Neural progenitor cell (in vitro differentiated cells): ENCODE measurements around the gene MYB. TPM values are rescaled to one million over a fixed set of nuclear protein-coding genes. Genes with fewer than 3 reads are reported as not detected.

ENCODE experiments used
- DNase-seq: peaks from one replicate; pipeline ENCODE4 v3.0.0-alpha.2; 2016; ENCODE audit warnings: low spot score
- H2AFZ ChIP-seq: fragments of 200-600 bp; sonication (generic); replicated peaks from 2 replicates; pipeline ENCODE4 v1.6.1; 2016; ENCODE audit warnings: antibody characterized with exemption
- H3F3A ChIP-seq: fragments of 200-600 bp; sonication (generic); 2 replicates; pipeline ENCODE4 v1.6.1; 2016; ENCODE audit warnings: antibody characterized with exemption, low read depth
- H3K27ac ChIP-seq: fragments of 200-600 bp; sonication (generic); 2 replicates; pipeline ENCODE4 v1.5.1; 2016; ENCODE audit warnings: mild to moderate bottlenecking
- H3K27me3 ChIP-seq: fragments of 200-600 bp; sonication (generic); 2 replicates; pipeline ENCODE4 v1.6.1; 2016; ENCODE audit warnings: mild to moderate bottlenecking, moderate library complexity
- H3K36me3 ChIP-seq: fragments of 200-600 bp; sonication (generic); 2 replicates; pipeline ENCODE4 v1.5.1; 2016
- H3K4me1 ChIP-seq: fragments of 200-600 bp; sonication (generic); 2 replicates; pipeline ENCODE4 v1.6.1; 2016; ENCODE audit warnings: mixed run types
- H3K4me2 ChIP-seq: fragments of 200-600 bp; sonication (generic); 2 replicates; pipeline ENCODE4 v1.6.1; 2016
- H3K4me3 ChIP-seq: fragments of 200-600 bp; sonication (generic); 2 replicates; pipeline ENCODE4 v1.5.1; 2016
- H3K79me2 ChIP-seq: fragments of 200-600 bp; sonication (generic); 2 replicates; pipeline ENCODE4 v1.6.1; 2016; ENCODE audit warnings: low read depth
- H3K9ac ChIP-seq: fragments of 200-600 bp; sonication (generic); 2 replicates; pipeline ENCODE4 v1.6.1; 2016
- H3K9me3 ChIP-seq: fragments of 200-600 bp; sonication (generic); 2 replicates; pipeline ENCODE4 v1.5.1; 2016; ENCODE audit warnings: low read depth
- H4K20me1 ChIP-seq: fragments of 200-600 bp; sonication (generic); 2 replicates; pipeline ENCODE4 v1.6.1; 2016; ENCODE audit warnings: low read depth
- H3K27ac Mint-ChIP-seq: 3 replicates; pipeline ENCODE4 v1.8.0; 2021; ENCODE audit warnings: mixed read lengths
- H3K27me3 Mint-ChIP-seq: 2 replicates; pipeline ENCODE4 v1.8.0; 2022; ENCODE audit warnings: low read depth, mild to moderate bottlenecking, inconsistent platforms, moderate library complexity, mixed read lengths; ENCODE audit not compliant: insufficient read depth
- H3K36me3 Mint-ChIP-seq: 3 replicates; pipeline ENCODE4 v1.8.0; 2021; ENCODE audit warnings: mixed read lengths
- H3K4me1 Mint-ChIP-seq: 3 replicates; pipeline ENCODE4 v1.8.0; 2021; ENCODE audit warnings: mixed read lengths
- H3K4me3 Mint-ChIP-seq: 3 replicates; pipeline ENCODE4 v1.8.0; 2021; ENCODE audit warnings: mild to moderate bottlenecking, moderate library complexity, mixed read lengths
- H3K9me3 Mint-ChIP-seq: 3 replicates; pipeline ENCODE4 v1.8.0; 2020; ENCODE audit warnings: mixed read lengths
- EZH2 ChIP-seq: fragments of 200-600 bp; sonication (generic); IDR thresholded peaks from 2 replicates; pipeline ENCODE4 v1.6.1; 2017; ENCODE audit warnings: antibody characterized with exemption, mild to moderate bottlenecking, moderate library complexity
- EZH2phosphoT487 ChIP-seq: fragments of 200-600 bp; sonication (generic); IDR thresholded peaks from 2 replicates; pipeline ENCODE4 v1.6.1; 2017; ENCODE audit warnings: antibody characterized with exemption
- total RNA-seq: library from RNA; depleted of rRNA; stranded (reverse); fragments of >200 nt; gene quantifications from 2 replicates; pipeline ENCODE4 v1.2.3, GENCODE V29; 2015; ENCODE audit warnings: low replicate concordance
- TF ChIP-seq, protein P1 (sequence below): fragments of 200-600 bp; sonication (generic); IDR thresholded peaks from 2 replicates; pipeline ENCODE4 v1.5.1; 2017; ENCODE audit warnings: antibody characterized with exemption, mild to moderate bottlenecking

Gene MYB
- total RNA-seq, 1 donor from 2014 or later = 3.0 TPM

DNA sequence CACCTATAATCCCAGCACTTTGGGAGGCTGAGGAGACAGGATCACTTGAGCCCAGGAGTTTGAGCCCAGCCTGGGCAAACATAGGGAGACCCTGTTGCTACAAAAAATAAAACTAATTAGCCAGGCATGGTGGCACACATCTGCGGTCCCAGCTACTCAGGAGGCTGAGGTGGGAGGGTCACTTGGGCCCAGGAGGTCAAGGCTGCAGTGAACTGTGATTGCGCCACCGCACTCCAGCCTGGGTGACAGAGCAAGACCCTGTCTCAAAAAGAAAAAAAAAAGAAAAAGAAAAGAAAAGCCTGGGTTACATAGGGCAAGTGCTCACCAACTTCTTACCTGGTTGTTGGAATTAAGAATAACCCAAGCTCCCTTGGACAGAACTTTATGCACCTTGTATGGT, 14.6 kb upstream of the MYB start:
- Mint-ChIP-seq H3K27me3 (peaks cover 3% of the 10 kb centered on the region), H3K36me3 (no peaks in the 10 kb centered on the region), H3K27ac (no peak overlapping the region), H3K4me1 (no peaks in the 10 kb centered on the region), H3K4me3 (no peak overlapping the region), H3K9me3 (no peaks in the 10 kb centered on the region)
- H4K20me1 ChIP-seq = no peaks in the 10 kb centered on the region
- H3K4me2 ChIP-seq = no peak overlapping the region
- H3K9ac ChIP-seq = no peak overlapping the region
- DNase-seq = no peak
- TF ChIP-seq EZH2phosphoT487 = no peak
- TF ChIP-seq, protein P1, sequence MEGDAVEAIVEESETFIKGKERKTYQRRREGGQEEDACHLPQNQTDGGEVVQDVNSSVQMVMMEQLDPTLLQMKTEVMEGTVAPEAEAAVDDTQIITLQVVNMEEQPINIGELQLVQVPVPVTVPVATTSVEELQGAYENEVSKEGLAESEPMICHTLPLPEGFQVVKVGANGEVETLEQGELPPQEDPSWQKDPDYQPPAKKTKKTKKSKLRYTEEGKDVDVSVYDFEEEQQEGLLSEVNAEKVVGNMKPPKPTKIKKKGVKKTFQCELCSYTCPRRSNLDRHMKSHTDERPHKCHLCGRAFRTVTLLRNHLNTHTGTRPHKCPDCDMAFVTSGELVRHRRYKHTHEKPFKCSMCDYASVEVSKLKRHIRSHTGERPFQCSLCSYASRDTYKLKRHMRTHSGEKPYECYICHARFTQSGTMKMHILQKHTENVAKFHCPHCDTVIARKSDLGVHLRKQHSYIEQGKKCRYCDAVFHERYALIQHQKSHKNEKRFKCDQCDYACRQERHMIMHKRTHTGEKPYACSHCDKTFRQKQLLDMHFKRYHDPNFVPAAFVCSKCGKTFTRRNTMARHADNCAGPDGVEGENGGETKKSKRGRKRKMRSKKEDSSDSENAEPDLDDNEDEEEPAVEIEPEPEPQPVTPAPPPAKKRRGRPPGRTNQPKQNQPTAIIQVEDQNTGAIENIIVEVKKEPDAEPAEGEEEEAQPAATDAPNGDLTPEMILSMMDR = no peak
- TF ChIP-seq EZH2 = no peak
- H3F3A ChIP-seq = no peaks in the 10 kb centered on the region
- no peaks in the 10 kb centered on the region for H3K27me3 ChIP-seq
- no peak overlapping the region for H3K4me3 ChIP-seq
- H3K27ac ChIP-seq = no peak overlapping the region
- no peaks in the 10 kb centered on the region for H3K4me1 ChIP-seq
- no peaks in the 10 kb centered on the region for H3K9me3 ChIP-seq
- no peaks in the 10 kb centered on the region for H3K79me2 ChIP-seq
- H3K36me3 ChIP-seq = no peaks in the 10 kb centered on the region
- H2AFZ ChIP-seq = no peak overlapping the region

DNA sequence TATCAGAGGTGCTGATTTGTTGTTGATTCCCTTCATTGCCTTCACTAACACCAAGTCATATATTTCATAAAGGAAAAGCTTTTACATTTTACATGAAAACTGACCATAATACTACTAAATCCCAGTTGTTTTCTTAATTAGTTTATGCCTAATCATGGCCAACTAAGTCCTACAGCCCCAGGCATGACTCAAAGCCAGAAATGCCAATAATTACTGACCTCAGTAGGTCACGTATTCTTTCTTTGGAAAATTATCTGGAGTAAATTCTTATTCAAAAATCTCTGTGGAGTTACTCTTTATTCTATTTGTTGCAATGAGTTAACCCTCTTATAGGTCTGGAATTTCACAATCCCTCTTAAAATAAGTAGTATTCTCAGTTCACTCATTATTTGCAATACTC, 13.5 kb upstream of the MYB start:
- Histone ChIP-seq H3K27ac (no peak overlapping the region), H3K36me3 (no peaks in the 10 kb centered on the region), H3K4me1 (no peaks in the 10 kb centered on the region), H2AFZ (no peak overlapping the region), H3K79me2 (no peaks in the 10 kb centered on the region), H3K4me2 (no peak overlapping the region), H4K20me1 (no peaks in the 10 kb centered on the region), H3F3A (no peaks in the 10 kb centered on the region), H3K9ac (no peak overlapping the region), H3K9me3 (no peaks in the 10 kb centered on the region), H3K4me3 (no peak overlapping the region), H3K27me3 (no peaks in the 10 kb centered on the region)
- Mint-ChIP-seq H3K36me3 (no peaks in the 10 kb centered on the region), H3K27me3 (peaks cover 3% of the 10 kb centered on the region), H3K9me3 (no peaks in the 10 kb centered on the region), H3K4me3 (no peak overlapping the region), H3K4me1 (no peaks in the 10 kb centered on the region), H3K27ac (no peak overlapping the region)
- no peak for TF ChIP-seq EZH2
- TF ChIP-seq, protein P1 = no peak
- no peak for TF ChIP-seq EZH2phosphoT487
- no peak for DNase-seq

DNA sequence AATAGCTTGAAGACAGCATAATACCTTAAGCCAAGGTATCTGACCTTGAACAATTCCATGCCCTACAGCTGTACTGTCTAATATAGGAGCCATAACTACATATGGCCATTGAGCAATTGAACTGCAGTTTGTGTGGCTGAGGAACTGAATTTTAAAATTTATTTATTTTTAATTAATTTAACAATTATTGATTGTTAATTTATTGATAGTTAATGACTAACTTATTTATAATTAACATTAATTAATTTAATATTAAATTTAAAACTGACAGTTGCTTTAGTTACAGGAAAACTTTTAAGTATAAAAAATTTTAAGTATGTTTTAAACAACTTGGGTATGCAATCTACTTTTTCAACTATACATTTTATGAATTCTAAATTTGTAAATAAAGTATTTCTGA, 12.3 kb upstream of the MYB start:
- Mint-ChIP-seq H3K27me3 (peaks cover 3% of the 10 kb centered on the region), H3K36me3 (no peaks in the 10 kb centered on the region), H3K9me3 (no peaks in the 10 kb centered on the region), H3K4me1 (no peaks in the 10 kb centered on the region), H3K27ac (no peak overlapping the region), H3K4me3 (no peak overlapping the region)
- Histone ChIP-seq H3K27ac (no peak overlapping the region), H3K4me2 (no peak overlapping the region), H3K27me3 (no peaks in the 10 kb centered on the region), H3K9me3 (no peaks in the 10 kb centered on the region), H3K4me3 (no peak overlapping the region), H3F3A (no peaks in the 10 kb centered on the region), H4K20me1 (no peaks in the 10 kb centered on the region), H3K79me2 (no peaks in the 10 kb centered on the region), H3K9ac (no peak overlapping the region), H3K36me3 (no peaks in the 10 kb centered on the region), H3K4me1 (no peaks in the 10 kb centered on the region), H2AFZ (no peak overlapping the region)
- DNase-seq = no peak
- no peak for TF ChIP-seq EZH2phosphoT487
- TF ChIP-seq EZH2 = no peak
- TF ChIP-seq, protein P1 = no peak
